GM18861 (cell line): ENCODE measurements around the gene PI4K2A.
A peak's percentile ranks its signal among the peaks of the same experiment; 100 is the strongest.
"Not testable (repeated sequence)": the region's sequence is repeated elsewhere in the genome, so short reads cannot be mapped to it uniquely, and the experiment has no call there.

Experiments used
- ATAC-seq: cut with Tn5 transposase; IDR thresholded peaks from one replicate; pipeline ENCODE4 v1.9.1; 2021; ENCODE audit not compliant: unreplicated experiment

Gene PI4K2A

GRCh38 chr10:97673736-97674525, 33.5 kb downstream of the PI4K2A start:
- no peak for ATAC-seq

GRCh38 chr10:97675222-97675621, 34.8 kb downstream of the PI4K2A start:
- ATAC-seq: no peak

- no peak for ATAC-seq
Observed at GRCh38 chr10:97676770-97677581, 36.5 kb downstream of the PI4K2A start.

GRCh38 chr10:97679594-97679993, 39.1 kb downstream of the PI4K2A start:
- no peak for ATAC-seq

GRCh38 chr10:97682042-97682441, 41.6 kb downstream of the PI4K2A start:
- no peak for ATAC-seq

- ATAC-seq: no peak
Observed at GRCh38 chr10:97683556-97684367, 43.3 kb downstream of the PI4K2A start.

- ATAC-seq: not testable (repeated sequence)
Observed at GRCh38 chr10:97684368-97684713, 43.9 kb downstream of the PI4K2A start.

GRCh38 chr10:97684866-97685394, 44.5 kb downstream of the PI4K2A start:
- no peak for ATAC-seq

- ATAC-seq: no peak
Observed at GRCh38 chr10:97685395-97685958, 45.0 kb downstream of the PI4K2A start.

GRCh38 chr10:97686301-97686961, 46.0 kb downstream of the PI4K2A start:
- ATAC-seq: no peak

- ATAC-seq: peak; percentile 81
Observed at GRCh38 chr10:97686962-97687784, 46.7 kb downstream of the PI4K2A start, which contains the start of gene AVPI1. Gene AVPI1, minus strand, starts transcription at chr10:97687241. Its CDS starts 7,336 bp downstream, at chr10:97679905.

- ATAC-seq: no peak
Observed at GRCh38 chr10:97687785-97688781, 47.6 kb downstream of the PI4K2A start.

GRCh38 chr10:97689559-97690020, 49.1 kb downstream of the PI4K2A start:
- no peak for ATAC-seq

- no peak for ATAC-seq
Observed at GRCh38 chr10:97690133-97690532, 49.7 kb downstream of the PI4K2A start.

- ATAC-seq: not testable (repeated sequence)
Observed at GRCh38 chr10:97698072-97698655, 57.7 kb downstream of the PI4K2A start.

- no peak for ATAC-seq
Observed at GRCh38 chr10:97701438-97702069, 61.1 kb downstream of the PI4K2A start.

GRCh38 chr10:97703398-97704067, 63.1 kb downstream of the PI4K2A start:
- ATAC-seq: no peak
